Suppressor macrophage (primary cell): Measurements from ENCODE around the gene GRM2.

Experiments used
- DNase-seq, 4 experiments: peaks; one replicate each; pipeline ENCODE4 v3.0.0-alpha.2; 2020 to 2022

GRM2 gene

DNA sequence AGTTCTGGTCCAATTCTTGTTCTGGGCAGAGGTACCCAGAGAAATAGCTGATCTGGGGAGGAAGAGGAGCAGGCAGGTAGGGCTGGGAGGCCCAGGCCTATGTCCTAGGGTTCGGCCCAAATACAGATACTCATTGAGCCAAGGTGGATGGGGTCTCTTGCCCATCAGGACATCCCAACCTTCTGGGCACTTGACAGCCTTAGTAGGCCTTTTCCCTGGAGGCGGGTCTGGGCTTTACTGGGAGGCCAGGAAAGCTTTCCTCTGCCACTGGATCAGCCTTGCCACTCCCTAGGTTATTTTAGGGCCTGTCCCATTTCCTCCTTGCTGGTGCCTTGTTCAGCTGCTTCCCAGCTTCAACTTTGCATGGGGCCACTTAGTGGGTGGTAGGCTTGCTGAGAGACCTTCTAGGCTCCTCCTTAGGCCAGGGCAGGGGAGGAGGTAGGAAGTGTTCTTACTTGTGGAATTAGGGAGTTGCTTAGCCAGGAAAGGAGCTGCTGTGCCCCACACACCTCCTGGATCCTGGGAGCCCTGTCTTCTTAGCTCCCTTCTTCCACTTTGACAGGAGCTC is 26.1 kb upstream of the GRM2 start:
- peak in 3 of 4 experiments; percentile 50 to 69 (median 66) for DNase-seq

DNA sequence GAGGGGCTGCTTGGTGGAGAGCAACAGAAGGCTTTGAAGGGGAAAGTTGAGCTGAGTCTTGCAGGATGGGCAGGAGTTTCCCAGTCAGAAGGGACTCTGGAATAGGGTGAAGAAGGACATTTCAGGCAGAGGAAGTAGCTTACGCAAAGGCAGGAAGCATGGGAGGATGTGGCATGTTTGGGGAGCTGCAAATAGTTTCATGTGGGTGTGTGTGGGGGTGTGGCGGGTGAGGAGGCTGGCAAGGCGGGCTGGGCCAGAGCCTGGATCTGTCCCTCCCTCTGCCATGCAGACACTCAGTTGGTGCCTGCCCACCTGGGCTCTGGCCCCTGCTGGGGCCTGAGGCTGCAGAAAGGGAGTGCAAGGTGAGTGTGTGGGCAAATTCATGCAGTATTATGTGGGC is 25.4 kb upstream of the GRM2 start:
- peak; percentile 48 to 88 (median 72) for DNase-seq

DNA sequence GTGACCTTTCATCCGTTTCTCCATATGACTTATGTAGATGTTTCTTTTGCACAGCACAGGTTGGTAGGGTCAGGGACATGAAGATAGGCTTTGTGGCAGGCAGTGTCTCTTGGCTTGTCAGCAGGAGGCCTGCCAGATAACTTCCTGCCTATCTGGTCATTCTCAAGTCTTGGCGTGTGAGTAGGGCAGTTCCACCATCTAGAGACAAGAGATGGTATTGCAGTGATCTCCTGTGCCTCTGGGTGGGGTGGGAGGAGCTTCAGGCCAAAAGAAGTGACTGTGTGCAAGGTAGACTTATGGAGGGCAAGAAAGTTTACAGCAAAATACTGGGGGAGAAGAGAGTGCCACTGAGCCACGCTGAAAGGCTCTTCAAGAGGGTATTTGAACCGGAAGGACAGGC is 24.8 kb upstream of the GRM2 start:
- peak; percentile 86 to 92 (median 90) for DNase-seq

DNA sequence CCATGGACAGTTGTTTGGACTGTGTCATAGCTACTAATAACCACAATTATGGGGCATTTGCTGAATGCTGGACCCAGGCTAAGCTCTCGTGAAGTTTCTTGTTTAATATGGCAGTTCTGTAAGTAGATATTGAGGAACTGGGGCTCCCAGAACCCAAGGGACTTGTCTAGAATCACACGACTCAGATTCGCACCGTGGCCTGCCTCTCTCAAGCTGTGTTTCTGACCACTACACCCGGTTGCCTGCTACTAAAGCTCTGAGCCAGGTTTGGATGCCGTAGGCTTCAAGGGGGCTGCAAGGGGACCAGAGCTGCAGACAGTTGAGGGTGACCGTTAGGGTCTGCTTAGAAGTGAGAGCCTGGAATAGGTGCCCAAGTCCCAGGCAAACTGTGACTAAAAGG is 24.3 kb upstream of the GRM2 start:
- no peak for DNase-seq

DNA sequence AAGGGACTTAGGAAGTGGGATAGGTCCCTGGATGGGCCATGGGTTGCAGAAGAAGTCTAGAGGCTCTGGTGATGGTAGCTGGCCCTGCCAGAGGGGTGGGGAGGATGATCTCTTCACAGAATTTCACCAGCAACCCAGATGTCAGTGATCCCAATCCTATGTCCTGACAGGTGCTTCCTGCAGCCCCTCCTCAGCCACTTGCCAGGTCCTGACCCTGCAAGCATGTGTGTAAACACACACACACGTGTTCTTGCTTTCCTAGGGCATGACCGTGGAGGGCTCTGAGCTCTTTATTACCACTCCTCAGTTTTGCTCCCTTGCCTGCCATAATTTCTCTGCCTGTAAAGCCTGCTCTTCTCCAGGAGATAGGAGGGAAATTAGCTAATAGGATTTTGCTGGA is 23.3 kb upstream of the GRM2 start:
- DNase-seq: no peak

DNA sequence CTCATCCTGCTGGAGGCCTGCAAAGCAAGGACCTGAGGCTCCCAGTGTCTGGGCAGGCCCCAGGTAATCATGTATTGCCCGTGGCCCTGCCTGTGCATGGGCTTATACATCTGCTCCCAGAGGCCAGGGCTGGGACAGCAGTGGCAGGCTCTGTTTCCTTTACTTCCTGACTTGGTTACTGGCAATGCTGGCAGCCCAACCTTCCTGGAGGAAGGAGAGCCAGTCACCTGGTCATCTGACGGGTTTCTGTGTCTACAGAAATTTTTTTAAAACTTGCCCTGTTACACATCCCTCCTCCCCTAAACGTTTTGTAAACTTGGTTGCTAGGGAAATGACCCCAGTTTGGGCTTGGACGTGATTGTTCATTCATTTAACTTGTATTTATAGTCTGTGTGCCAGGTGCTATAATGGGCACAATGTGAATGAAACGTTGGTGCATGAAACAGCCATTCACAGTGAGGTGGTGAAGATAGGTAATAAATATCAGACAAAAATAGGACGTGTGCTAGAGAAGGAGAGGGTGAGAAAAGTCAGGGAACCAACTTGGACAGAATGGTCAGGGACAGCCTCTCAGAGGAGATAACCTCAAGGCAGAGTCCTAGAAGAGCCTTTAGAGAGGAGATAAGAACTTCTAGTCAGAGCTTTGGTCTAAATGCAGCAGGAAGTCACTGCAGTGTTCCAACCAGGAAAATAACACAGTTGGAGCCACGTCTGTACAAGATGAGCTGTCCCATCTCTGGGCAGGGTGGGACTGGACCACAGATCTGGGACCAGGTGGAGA is 21.7 kb upstream of the GRM2 start:
- DNase-seq: peak in 1 of 4 experiments; percentile 25

DNA sequence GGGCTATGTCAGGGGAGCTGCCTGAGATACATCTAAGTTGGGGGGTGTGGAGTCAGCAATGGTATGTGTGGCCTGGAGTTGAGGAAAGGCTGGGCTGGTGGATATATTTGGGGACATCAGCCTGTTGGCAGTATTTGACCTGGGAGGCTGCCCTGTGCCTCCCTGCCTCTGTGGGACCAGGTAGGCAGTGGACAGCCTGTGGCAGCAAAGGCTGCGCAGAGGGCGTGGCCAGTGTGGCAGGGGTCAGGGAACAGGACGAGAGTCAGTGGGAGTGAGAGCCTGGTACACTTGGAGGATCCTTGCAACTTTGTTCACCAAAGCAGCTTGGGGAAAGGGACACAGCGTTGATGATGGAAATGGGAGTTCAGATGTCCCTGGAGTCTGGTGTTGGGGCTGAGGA is 20.8 kb upstream of the GRM2 start:
- no peak for DNase-seq

DNA sequence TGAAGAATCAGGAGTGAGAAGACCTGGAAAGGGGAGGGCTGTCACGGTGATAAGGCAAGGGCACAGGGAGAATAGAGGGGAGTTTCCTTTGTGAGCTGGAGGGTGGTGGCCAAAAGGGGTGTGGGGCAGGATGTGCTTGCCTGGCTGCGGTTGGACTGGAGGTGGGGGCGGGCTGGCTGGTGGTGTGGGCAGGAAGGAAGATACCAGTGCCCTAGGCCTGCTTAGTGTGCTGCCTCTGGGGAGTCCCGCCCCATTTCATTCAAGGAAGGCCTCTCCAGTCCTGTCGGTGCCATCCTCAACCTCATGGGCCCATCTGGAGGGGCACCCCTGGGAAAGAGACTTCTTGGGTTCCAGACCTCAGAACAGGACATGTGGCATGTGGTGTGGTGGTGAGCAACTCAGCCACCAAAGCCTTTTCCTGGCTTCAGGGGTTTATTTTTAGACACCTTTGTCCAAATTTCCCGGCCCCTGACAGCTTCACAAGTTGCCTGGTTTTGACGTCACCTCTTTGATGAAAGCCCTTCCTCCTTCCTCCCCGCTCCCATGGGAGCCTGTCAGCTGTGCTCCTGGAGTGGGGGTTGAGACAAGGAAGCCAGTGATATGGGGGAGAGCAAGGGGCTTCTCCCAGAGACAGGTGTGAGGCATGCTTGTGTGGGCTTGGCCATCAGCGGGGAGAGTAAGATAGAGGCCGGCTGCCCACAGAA is 20.2 kb upstream of the GRM2 start:
- peak; percentile 21 to 71 (median 62) for DNase-seq

DNA sequence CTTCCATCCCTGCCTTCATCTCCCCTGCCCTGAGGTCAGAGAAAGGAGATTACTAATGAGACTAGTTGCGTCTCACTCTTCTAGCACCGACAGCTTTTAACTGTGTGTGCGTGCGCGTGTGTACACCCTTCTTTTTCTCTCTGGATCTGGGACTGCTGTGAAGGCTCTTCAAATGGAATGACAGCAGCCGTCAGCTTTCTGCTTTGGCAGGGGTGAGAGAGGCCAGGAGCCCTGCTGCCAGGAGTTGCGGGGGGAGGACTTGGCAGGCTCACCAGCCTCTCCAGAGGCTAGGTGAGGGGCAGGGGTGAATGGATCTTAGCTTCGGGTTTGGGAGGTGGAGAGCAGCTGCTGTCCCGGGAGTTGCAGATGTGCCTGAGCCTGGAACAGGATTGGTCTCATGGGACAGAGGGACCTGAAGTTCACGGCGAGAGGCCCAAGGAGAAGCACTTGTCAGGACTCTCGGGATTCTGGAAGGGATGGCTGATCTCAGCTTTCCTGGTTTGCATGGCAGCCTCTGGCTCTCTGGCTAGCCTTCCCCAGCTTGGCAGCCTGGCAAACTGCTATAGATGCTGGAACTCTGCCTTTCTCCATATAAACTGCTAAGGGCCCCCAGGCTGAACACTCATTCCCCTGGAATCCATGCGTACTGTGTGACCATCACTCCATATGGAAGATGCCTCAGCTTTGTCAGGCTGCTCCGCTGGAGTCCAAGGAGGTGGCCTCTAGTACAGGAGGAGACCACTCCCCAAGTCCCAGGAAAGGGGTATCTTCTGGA is 19.2 kb upstream of the GRM2 start:
- no peak for DNase-seq

DNA sequence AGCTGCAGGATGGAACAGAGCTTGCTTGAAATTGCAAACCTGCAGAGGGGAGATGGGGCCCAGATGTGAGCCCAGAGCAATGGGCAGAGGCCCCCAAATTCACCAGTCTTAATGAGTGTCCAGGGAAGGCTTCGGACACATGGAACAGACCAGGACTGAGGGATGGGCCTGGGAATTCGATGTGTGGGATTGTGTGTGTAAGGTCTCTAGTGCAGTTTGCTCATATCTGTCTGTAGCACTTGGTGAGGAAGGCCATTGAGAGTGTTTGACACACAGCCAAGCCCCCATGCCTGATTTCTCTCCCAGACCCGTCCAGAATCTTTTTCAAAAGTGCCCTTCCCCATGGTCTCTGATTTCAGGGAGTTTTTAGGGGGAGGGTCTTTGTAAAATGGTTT is 18.7 kb upstream of the GRM2 start:
- no peak for DNase-seq

DNA sequence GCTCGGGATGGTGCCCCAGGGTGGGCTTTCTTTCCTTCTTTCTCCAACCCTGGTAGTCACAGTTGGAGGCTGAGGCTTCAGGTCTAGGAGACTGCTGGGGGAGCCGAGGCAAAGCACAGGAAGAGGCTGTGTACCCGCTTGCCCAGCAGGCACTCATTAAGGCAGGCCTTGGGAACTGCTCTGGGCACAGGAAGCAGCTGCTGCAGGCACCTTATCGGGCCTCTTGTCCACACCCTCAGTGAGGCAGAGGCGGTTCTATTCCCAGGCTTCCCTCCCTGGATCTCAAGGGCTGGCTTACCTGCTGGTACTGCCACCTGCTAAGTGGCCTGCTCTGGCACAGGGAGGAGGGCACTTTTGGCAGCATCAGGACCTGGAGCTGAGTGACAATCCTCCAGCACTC is 15.8 kb upstream of the GRM2 start:
- no peak for DNase-seq

DNA sequence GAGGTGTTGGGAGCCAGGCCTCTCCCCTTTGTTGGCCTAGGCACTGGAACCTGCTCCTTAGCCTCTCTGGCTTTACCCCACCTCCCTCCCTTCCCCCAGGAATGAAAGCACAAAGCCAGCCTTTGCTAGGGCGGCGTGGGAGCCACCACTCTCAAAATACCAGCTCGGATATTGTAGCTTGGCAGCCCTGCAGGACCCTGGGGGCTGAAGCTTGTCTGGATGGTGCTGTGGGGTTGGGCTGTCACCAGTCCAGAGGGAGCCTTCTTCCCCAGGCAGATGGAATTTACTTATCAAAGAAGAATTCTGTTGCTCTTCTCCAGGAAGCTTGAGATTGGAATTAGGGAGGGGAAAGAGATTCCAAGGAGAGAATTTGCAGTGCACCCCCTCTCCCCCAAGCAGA is 14.9 kb upstream of the GRM2 start:
- no peak for DNase-seq

DNA sequence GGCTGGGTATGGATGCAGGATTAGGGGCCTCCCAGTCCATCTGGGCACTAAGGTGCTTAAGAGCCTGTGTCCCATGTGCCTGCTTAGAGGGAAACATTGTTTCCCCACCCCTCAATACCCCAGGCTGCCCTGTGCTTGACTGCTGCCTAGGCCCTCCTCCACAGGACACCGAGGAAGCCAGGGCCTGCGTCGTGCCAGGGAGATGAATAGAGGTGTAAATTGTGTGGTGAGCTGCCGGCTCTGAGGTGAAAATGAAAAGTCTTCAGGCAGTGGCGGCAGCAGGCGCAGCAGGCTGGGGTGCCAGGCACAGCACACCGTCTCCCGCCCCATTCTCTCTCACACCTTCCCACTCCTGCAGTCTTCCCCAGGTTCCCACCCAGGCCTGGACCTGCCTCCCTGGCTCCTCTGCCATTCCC is 13.9 kb upstream of the GRM2 start:
- DNase-seq: no peak

DNA sequence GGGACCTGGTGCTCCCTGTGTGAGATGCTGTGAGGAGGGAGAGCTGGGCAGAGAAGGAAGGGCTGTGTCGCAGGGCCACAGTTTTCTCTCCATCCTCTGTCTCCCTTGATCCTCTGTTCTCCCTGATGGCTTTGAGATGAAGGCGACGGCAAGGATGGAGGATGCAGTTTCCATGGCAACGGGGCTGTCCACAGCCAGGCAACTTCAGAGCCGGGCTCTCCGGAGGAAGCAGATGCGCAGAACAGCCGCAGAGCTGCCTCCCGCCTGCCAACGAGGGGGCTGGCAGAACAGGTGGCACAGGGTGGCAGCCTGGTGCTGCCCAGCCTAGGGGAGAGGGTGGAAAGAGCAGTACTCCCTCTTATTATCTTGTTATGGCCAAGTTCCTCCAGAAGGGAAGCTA is 9.9 kb upstream of the GRM2 start:
- no peak for DNase-seq

DNA sequence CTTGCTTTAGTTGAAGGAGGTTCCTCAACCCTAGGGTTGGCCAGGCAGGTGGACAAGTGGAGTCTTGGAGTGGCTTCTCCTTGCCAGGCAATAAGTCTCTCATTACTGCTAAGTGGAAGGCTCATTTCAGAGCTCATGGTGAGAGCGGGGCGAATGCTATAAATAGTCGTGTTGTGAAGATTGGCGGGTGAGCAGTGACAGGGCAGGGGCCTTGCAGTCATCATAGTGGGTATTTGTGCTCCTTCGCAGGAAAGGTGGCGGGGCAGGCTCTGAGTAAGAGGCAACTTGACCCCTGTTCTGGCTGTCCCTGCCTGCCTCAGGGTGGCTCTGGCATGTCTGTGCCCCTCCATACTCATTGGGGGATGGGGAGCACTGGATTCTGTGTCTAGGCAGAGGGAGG is 8.7 kb upstream of the GRM2 start:
- DNase-seq: no peak

DNA sequence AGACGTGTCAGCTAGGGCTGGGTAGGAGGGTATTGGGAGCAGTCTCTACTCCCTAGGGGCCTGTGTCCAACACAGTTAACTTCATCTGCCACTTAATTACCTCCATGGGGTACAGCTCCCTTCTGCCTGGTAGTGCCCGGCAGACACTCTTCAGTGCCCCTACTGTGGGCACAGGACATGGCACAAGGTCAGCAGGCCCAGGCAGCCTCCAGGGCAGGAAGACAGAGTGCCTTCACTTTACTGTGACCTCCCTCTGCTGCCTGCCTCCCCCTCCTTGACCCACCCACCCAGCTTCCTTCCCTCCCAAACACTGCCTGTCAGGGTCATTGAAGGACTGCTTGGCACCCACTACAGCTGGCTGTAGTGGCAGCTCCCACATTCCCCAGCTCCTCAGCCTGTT is 6.5 kb upstream of the GRM2 start:
- DNase-seq: no peak

DNA sequence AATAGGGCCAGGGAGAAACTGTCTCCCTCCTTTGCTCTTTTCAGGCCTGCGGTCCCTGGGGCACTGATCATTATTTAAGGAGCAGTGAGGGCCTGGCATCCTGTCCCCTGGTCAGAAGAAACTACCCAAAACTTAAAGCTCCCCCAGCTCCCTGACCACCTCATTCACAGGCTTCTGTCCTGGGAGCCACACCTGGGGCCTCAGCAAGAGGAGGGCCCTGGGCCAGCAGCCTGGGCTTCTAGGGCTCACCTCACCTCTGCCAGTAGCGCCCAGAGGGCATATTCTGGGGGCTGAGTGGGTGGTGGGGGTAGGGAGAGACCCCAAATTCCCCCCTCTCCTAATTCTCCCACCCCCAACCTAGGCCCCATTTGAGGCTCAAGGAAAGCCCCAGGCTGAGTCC is 4.7 kb upstream of the GRM2 start:
- no peak for DNase-seq

DNA sequence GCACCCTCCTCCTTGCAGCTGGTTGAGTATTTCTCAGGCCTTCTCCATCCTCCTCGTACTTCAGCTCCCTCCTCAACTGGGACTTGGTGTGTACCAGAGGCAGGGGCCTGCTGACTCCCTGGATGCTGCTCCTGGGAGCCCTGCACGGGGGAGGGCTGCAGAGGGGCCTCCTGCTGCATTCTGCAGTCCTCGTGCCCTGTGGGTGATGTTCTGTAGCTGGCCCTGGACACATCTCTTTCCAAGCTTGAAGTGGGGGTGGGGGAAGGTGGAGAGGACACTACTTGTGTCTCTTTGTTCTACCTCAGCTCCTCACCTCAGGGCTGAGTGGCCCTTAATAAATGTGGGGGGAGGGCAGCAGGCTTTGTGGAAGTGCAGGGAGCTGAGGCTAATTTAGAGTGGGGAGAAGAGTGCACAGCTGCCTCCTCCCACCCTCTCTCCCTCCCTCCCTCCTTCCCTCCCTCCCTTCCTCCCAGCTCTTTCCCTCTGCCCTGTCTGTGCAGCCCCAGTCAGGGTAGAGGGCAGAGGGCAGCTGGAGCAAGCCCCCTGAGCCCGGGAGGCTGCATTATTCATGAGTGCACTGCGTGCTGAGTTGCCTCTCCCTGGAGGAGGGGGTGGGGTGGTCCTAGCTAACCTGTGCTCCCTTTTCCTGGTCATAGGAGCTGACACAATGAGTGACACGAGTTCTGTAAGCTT is 3.7 kb upstream of the GRM2 start:
- no peak for DNase-seq

DNA sequence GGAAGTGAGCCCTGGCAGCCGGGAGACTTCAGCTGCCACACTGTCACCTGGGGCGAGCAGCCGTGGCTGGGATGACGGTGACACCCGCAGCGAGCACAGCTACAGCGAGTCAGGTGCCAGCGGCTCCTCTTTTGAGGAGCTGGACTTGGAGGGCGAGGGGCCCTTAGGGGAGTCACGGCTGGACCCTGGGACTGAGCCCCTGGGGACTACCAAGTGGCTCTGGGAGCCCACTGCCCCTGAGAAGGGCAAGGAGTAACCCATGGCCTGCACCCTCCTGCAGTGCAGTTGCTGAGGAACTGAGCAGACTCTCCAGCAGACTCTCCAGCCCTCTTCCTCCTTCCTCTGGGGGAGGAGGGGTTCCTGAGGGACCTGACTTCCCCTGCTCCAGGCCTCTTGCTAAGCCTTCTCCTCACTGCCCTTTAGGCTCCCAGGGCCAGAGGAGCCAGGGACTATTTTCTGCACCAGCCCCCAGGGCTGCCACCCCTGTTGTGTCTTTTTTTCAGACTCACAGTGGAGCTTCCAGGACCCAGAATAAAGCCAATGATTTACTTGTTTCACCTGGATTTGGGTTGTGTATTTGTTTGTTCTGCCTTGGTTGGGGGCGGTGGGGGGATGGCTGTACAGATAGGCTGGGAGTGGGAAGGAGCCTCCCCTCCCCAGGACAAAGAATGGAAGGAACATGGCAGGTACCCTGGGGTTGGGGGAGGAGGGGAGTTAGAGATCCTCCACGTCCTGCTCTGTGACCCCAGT is 2.9 kb upstream of the GRM2 start:
- peak in 3 of 4 experiments; percentile 18 to 43 (median 36) for DNase-seq

DNA sequence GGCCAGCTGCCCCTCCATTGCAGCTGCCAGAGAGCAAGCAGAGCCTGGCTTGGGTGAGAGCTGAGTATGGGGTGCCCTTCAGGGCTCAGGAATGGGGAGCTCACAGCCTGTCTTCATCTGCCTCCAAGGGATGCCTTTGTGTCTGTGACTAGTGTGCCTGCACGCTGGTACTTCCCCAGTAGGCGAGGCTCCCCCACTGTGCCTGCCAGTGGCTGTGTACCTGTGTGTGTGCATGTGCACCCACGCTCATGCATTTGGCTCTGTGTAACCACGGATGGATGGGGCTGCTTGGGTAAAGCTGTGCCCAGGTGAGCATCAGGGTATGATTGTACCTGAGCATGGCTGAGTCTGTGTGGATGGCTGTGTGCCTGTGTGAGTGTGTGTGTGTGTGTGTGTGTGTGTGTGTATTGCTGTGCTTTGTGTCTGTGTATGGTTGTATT is 2.3 kb upstream of the GRM2 start:
- DNase-seq: no peak

DNA sequence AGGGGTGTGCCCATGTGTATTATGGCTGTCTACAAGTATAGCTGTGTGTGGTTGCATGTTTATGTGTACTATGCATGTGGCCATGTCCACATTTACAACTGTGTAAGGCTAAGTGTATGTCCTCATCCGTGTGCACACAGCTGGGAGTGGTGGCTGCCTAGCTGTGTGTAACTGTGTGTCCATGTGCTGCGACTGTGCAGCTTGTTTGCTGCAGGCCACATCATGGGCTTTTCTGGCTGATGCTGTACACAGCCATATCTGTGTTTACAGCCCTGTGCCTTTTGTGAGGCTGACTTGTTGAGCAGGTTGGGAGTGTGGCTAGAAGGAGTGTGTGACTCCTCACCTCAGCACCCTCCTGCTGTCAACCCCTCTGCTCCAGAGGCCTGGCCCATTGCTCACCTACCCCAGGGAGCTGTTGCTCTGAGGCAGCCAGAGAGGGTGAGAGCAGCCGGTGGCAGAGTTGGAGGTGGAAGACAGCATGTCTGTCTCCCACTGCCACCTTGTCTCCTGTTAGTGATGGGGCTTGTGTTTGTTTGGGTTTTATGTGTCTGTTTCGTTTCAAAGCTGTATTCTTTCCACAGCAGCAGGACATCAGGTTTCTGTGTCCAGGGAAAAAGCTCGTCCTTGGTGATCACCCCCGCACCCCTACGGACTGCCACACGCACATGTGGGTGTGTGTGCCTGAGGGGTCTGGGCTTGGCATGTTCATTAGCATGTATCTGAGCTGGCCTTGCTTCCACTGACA is 1.4 kb upstream of the GRM2 start:
- no peak for DNase-seq
